HG03575 (cell line): ENCODE results near the gene NCKAP5.

Experiments used
- ATAC-seq: cut with Tn5 transposase; IDR thresholded peaks from one replicate; pipeline ENCODE4 v1.9.1; 2021; ENCODE audit not compliant: unreplicated experiment, insufficient number of reproducible peaks, low FRiP score; ENCODE audit errors: extremely low read depth

NCKAP5 gene

GRCh38 chr2:133120310-133120709, 448.0 kb downstream of the NCKAP5 start:
- no peak for ATAC-seq

GRCh38 chr2:133110201-133110600, 458.1 kb downstream of the NCKAP5 start:
- ATAC-seq = no peak

- ATAC-seq = no peak
These were observed 458.5 kb downstream of the NCKAP5 start for GRCh38 chr2:133109772-133110171.

GRCh38 chr2:133107058-133107815, 461.0 kb downstream of the NCKAP5 start:
- ATAC-seq = no peak

GRCh38 chr2:133104871-133105270, 463.4 kb downstream of the NCKAP5 start:
- no peak for ATAC-seq

GRCh38 chr2:133098787-133099186, 469.5 kb downstream of the NCKAP5 start:
- no peak for ATAC-seq

GRCh38 chr2:133097666-133098065, 470.6 kb downstream of the NCKAP5 start:
- ATAC-seq = no peak

- ATAC-seq = no peak
These were observed 475.7 kb downstream of the NCKAP5 start for GRCh38 chr2:133092571-133092970.

- no peak for ATAC-seq
These were observed 477.9 kb downstream of the NCKAP5 start for GRCh38 chr2:133090358-133090757.

- ATAC-seq = no peak
These were observed 482.1 kb downstream of the NCKAP5 start for GRCh38 chr2:133086176-133086575.

GRCh38 chr2:133085646-133086045, 482.6 kb downstream of the NCKAP5 start:
- no peak for ATAC-seq

- ATAC-seq = no peak
These were observed 486.2 kb downstream of the NCKAP5 start for GRCh38 chr2:133082034-133082433.

GRCh38 chr2:133080822-133081221, 487.4 kb downstream of the NCKAP5 start:
- ATAC-seq = no peak

GRCh38 chr2:133078667-133079411, 489.4 kb downstream of the NCKAP5 start:
- no peak for ATAC-seq

GRCh38 chr2:133077269-133077822, 490.9 kb downstream of the NCKAP5 start:
- ATAC-seq = no peak

GRCh38 chr2:133072837-133073694, 495.2 kb downstream of the NCKAP5 start:
- ATAC-seq = no peak

GRCh38 chr2:133063775-133064174, 504.5 kb downstream of the NCKAP5 start:
- ATAC-seq = no peak

- ATAC-seq = no peak
These were observed 505.2 kb downstream of the NCKAP5 start for GRCh38 chr2:133062931-133063665.
